AG04450 (cell line): ENCODE measurements around the gene NTM. TPM values are rescaled to one million over a fixed set of nuclear protein-coding genes. Genes with fewer than 3 reads are reported as not detected.

Experiments
- CTCF ChIA-PET: fragments of 300-600, 350-600 bp; formaldehyde crosslinking; extraction: SDS; loops from one replicate; lab custom pipeline; 2022; ENCODE audit warnings: antibody characterized with exemption, inconsistent platforms; lab: Charles Lee
- POLR2A ChIA-PET: fragments of 350-600 bp; formaldehyde crosslinking; extraction: SDS; loops from one replicate; lab custom pipeline; 2021; ENCODE audit warnings: antibody characterized with exemption, inconsistent platforms; lab: Yijun Ruan, JAX
- DNase-seq: peaks from one replicate; pipeline ENCODE4 v3.0.0-alpha.2; 2011; ENCODE audit warnings: low read depth, low spot score
- H3K27ac ChIP-seq: one replicate; pipeline ENCODE4 v1.5.1; 2012; ENCODE audit warnings: low read depth, low read length, control low read depth
- H3K27me3 ChIP-seq: one replicate; pipeline ENCODE4 v1.6.0; 2012; ENCODE audit warnings: low read length; ENCODE audit not compliant: control insufficient read depth, insufficient read depth
- H3K4me3 ChIP-seq: 2 replicates; pipeline ENCODE4 v1.5.1; 2011; ENCODE audit warnings: mild to moderate bottlenecking, low read depth, low read length, control low read depth
- H3K9me3 ChIP-seq: 2 replicates; pipeline ENCODE4 v1.5.1; 2012; ENCODE audit warnings: low read length; ENCODE audit not compliant: control insufficient read depth, insufficient read depth
- polyA plus RNA-seq: library from polyadenylated mRNA; depleted of rRNA; stranded (reverse); fragments of >200 nt; gene quantifications from 2 replicates; pipeline ENCODE4 v1.2.3, GENCODE V29; 2011
- TF ChIP-seq, protein P1 (sequence below): IDR thresholded peaks from 2 replicates; pipeline ENCODE4 v1.5.1; 2011; ENCODE audit warnings: low read depth, low read length, control low read depth, inconsistent platforms

NTM gene
- polyA plus RNA-seq, 1 experiment = 26.9 TPM

GRCh38 chr11:131449036-131450019 lies 78.9 kb downstream of the NTM start:
- no peak overlapping the region for H3K27ac ChIP-seq
- ChIA-PET POLR2A (no interaction called here), CTCF (no interaction called here)
- H3K4me3 ChIP-seq = no peak overlapping the region
- TF ChIP-seq, protein P1, sequence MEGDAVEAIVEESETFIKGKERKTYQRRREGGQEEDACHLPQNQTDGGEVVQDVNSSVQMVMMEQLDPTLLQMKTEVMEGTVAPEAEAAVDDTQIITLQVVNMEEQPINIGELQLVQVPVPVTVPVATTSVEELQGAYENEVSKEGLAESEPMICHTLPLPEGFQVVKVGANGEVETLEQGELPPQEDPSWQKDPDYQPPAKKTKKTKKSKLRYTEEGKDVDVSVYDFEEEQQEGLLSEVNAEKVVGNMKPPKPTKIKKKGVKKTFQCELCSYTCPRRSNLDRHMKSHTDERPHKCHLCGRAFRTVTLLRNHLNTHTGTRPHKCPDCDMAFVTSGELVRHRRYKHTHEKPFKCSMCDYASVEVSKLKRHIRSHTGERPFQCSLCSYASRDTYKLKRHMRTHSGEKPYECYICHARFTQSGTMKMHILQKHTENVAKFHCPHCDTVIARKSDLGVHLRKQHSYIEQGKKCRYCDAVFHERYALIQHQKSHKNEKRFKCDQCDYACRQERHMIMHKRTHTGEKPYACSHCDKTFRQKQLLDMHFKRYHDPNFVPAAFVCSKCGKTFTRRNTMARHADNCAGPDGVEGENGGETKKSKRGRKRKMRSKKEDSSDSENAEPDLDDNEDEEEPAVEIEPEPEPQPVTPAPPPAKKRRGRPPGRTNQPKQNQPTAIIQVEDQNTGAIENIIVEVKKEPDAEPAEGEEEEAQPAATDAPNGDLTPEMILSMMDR = no peak
- DNase-seq = no peak
- H3K27me3 ChIP-seq = no peaks in the 10 kb centered on the region
- H3K9me3 ChIP-seq = no peaks in the 10 kb centered on the region

DNA sequence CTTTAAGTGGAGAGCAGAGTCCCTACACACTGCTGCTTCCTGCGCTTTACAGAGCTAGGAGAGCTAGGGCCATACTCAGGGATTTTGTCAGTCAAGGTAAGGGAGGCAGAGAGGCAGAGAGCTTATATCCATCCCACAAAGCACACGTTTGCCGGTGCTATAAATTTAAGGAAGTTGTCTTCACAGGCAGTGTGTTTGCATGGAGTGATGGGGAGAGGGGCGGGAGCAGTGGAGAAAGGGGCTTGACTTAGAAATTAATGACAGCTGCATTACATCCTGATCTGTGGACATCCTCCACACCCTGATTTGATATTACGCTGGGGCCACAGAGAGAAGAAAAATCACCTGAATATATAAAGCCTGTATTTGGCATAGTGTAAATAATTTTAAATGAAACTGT lies 84.1 kb downstream of the NTM start:
- TF ChIP-seq, protein P1 = no peak
- ChIA-PET CTCF (no interaction called here), POLR2A (no interaction called here)
- Histone ChIP-seq H3K27me3 (no peaks in the 10 kb centered on the region), H3K4me3 (no peak overlapping the region), H3K27ac (no peak overlapping the region), H3K9me3 (no peaks in the 10 kb centered on the region)
- DNase-seq = no peak

DNA sequence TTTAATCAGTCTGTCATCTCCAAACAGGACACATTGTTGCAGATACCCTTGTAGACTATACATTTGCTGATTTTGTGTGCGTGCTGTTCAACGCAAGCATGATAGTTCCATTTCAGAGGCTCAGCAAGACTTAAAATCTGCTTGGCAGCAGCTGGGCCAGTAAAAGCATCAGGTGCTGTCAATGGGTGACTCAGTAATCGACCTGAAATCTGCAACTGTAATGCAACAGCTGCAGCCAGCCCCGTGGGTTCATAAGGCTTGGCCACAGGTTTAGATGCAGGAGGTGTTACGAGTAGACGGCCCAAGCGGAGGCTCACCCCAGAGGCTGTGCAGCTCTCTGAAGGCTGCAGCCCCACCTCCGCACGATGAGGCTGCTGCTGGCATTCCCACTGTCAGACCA lies 84.6 kb downstream of the NTM start:
- H3K27me3 ChIP-seq = no peaks in the 10 kb centered on the region
- DNase-seq = no peak
- H3K9me3 ChIP-seq = no peaks in the 10 kb centered on the region
- CTCF ChIA-PET = no interaction called here
- POLR2A ChIA-PET = no interaction called here
- TF ChIP-seq, protein P1 = no peak
- no peak overlapping the region for H3K27ac ChIP-seq
- no peak overlapping the region for H3K4me3 ChIP-seq

DNA sequence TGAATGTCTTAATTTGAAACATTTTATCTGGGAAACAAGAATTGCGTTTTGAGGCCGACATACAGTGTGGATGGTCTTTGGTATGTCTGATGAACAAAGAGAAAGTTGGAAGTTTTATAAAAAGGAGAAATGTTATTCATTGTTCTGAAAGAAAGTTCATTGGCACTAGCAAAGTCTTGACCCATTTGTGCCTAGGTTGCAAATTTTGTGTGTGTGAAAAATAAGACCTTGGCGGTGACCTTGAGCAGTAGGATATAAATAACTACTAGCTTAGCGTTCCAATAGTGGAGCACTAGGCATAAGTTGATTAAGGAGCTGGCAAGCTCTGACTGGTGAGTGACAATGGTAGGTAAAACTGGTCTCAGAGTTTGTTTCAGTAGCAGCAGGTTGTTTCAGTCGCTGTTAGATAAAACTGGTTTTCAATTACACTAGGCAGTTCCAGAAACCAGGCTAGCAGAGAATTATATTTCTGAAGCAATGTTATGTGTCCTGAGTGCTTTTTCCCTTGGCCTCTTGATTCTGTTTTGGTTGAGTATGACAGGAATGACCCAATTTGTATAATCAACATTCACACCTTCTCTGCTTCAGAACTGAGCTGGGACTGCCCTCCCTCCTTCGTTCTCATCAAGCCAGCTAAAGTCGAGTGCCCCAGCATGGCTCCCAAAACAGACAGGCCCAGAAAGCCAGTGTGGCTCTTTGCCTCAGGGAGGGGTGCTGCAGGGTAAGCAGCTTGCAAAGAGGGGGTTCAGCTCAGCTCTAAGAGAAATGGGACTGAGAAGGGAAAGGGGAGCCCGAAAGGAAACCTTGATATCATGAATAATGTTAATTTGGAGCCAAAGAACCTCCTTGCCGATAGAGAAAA lies 85.7 kb downstream of the NTM start:
- DNase-seq = no peak
- Histone ChIP-seq H3K9me3 (no peaks in the 10 kb centered on the region), H3K27ac (no peak overlapping the region), H3K27me3 (no peaks in the 10 kb centered on the region), H3K4me3 (no peak overlapping the region)
- TF ChIP-seq, protein P1 = no peak
- ChIA-PET POLR2A (no interaction called here), CTCF (no interaction called here)

DNA sequence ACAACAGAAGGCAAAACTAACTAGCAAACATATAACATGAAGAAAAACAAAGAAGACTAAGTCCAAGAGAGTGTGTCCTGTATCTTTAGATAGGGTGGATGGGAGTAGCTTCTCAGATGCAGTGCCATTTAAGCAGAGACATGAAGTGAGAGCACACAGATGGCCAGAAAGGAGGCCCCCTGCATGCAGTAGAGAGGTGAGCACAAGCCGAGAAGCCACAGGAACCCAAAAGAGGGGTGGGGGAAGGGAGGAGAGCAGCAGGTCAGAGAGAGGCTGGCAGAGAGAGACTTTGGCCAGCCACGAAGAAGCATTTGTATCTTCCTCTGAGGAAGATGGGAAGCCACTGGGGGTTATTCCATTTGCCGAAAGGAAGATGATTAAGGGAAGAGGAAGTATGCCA lies 86.7 kb downstream of the NTM start:
- CTCF ChIA-PET = no interaction called here
- no peak overlapping the region for H3K27ac ChIP-seq
- no peaks in the 10 kb centered on the region for H3K9me3 ChIP-seq
- H3K27me3 ChIP-seq = no peaks in the 10 kb centered on the region
- DNase-seq = no peak
- POLR2A ChIA-PET = no interaction called here
- H3K4me3 ChIP-seq = no peak overlapping the region
- TF ChIP-seq, protein P1 = no peak
